GM12878 (cell line): Measurements from ENCODE around the gene ATXN2. TPM values are rescaled to one million over a fixed set of nuclear protein-coding genes. Genes with fewer than 3 reads are reported as not detected.
"Not testable (repeated sequence)": the region's sequence is repeated elsewhere in the genome, so short reads cannot be mapped to it uniquely, and the experiment has no call there.

Source experiments
- ATAC-seq: fragments of 200-7000 bp; cut with Tn5 transposase; 3 replicates; pipeline ENCODE4 v1.9.1; 2020; ENCODE audit warnings: mild to moderate bottlenecking, moderate library complexity
- BruUV-seq: library from RNA; stranded (reverse); fragments of 400-500 nt; replicated peaks from 2 replicates; lab custom pipeline; 2021; lab: Mats Ljungman, UMichigan
- CTCF ChIA-PET: fragments of 300-600 bp; sonication (Branson Sonifier 250); formaldehyde crosslinking; extraction: SDS; loops from one replicate; lab custom pipeline; 2021; ENCODE audit warnings: inconsistent platforms; lab: Yijun Ruan, JAX
- POLR2A ChIA-PET: fragments of 350-600 bp; formaldehyde crosslinking; extraction: SDS; loops from one replicate; lab custom pipeline; 2021; ENCODE audit warnings: inconsistent platforms; lab: Charles Lee
- RAD21 ChIA-PET: fragments of 300-600 bp; sonication (Branson Sonifier 250); formaldehyde crosslinking; loops from one replicate; lab custom pipeline; 2023; ENCODE audit warnings: antibody characterized with exemption; ENCODE audit not compliant: unreplicated experiment; lab: Charles Lee
- SMC1A ChIA-PET: fragments of 300-600 bp; sonication (Branson Sonifier 250); formaldehyde crosslinking; loops from one replicate; lab custom pipeline; 2023; ENCODE audit not compliant: unreplicated experiment, uncharacterized antibody; lab: Charles Lee
- DNase-seq: peaks from one replicate; pipeline ENCODE4 v3.0.0-alpha.2; 2011; ENCODE audit warnings: low read depth, low spot score
- FAIRE-seq: peaks from 3 replicates; lab custom pipeline; 2011; peaks lifted over from hg19 to GRCh38; lab: Jason Lieb, UNC
- H2AFZ ChIP-seq: 2 replicates; pipeline ENCODE4 v1.6.0; 2011; ENCODE audit warnings: low read depth, low read length, control low read depth; ENCODE audit not compliant: control insufficient read depth
- H3K27ac ChIP-seq: 2 replicates; pipeline ENCODE4 v1.5.1; 2011; ENCODE audit warnings: control low read depth; ENCODE audit not compliant: control insufficient read depth, insufficient read depth
- H3K27me3 ChIP-seq, 2 experiments: replicated peaks in 1 of 2; 2 replicates each; pipeline versions ENCODE4 v1.6.0 to v1.6.1; 2011; ENCODE audit warnings: low read length in 1 of 2; ENCODE audit not compliant: control insufficient read depth in 2 of 2, insufficient read depth in 2 of 2
- H3K36me3 ChIP-seq, 2 experiments: 2 replicates each; pipeline ENCODE4 v1.5.1; 2011; ENCODE audit warnings: low read length in 1 of 2; ENCODE audit not compliant: control insufficient read depth in 2 of 2, insufficient read depth in 2 of 2
- H3K4me1 ChIP-seq: 2 replicates; pipeline ENCODE4 v1.6.1; 2011; ENCODE audit warnings: mild to moderate bottlenecking, low read length, moderate library complexity, mixed read lengths; ENCODE audit not compliant: control insufficient read depth, insufficient read depth
- H3K4me2 ChIP-seq: 2 replicates; pipeline ENCODE4 v1.6.0; 2011; ENCODE audit warnings: control low read depth; ENCODE audit not compliant: control insufficient read depth, insufficient read depth
- H3K4me3 ChIP-seq: fragments of 200-600 bp; sonication (generic); 2 replicates; pipeline ENCODE4 v1.5.1; 2016
- H3K79me2 ChIP-seq: 2 replicates; pipeline ENCODE4 v1.6.0; 2011; ENCODE audit warnings: low read length; ENCODE audit not compliant: control insufficient read depth, insufficient read depth
- H3K9ac ChIP-seq: 2 replicates; pipeline ENCODE4 v1.8.0; 2011; ENCODE audit warnings: low read length, control low read depth, mixed read lengths; ENCODE audit not compliant: control insufficient read depth, insufficient read depth
- H3K9me3 ChIP-seq: replicated peaks from 3 replicates; pipeline ENCODE4 v1.5.1; 2011; ENCODE audit warnings: mild to moderate bottlenecking, low read length; ENCODE audit not compliant: control insufficient read depth, insufficient read depth
- H4K20me1 ChIP-seq: 2 replicates; pipeline ENCODE4 v1.6.0; 2011; ENCODE audit not compliant: control insufficient read depth, insufficient read depth
- FOXM1 ChIP-seq: IDR thresholded peaks from 2 replicates; pipeline ENCODE4 v1.6.1; 2012; ENCODE audit warnings: low read depth, mild to moderate bottlenecking, inconsistent platforms, low read length, moderate library complexity
- PKNOX1 ChIP-seq: fragments of 450-650 bp; IDR thresholded peaks from 2 replicates; pipeline ENCODE4 v1.6.1; 2016; ENCODE audit warnings: mild to moderate bottlenecking
- ZBTB4 ChIP-seq: fragments of 450-650 bp; formaldehyde crosslinking; IDR thresholded peaks from 2 replicates; pipeline ENCODE4 v1.4.0; 2022; ENCODE audit warnings: mild to moderate bottlenecking, moderate library complexity
- ZNF207 ChIP-seq: fragments of 450-650 bp; IDR thresholded peaks from 2 replicates; pipeline ENCODE4 v1.6.1; 2014; ENCODE audit warnings: antibody characterized with exemption, mild to moderate bottlenecking, borderline replicate concordance
- WGBS: methylation state at CpG from one replicate; pipeline ENCODE4 v1.1.6; 2016; ENCODE audit warnings: low lambda C conversion rate; ENCODE audit not compliant: insufficient replicate concordance, insufficient coverage; ENCODE audit errors: missing lambda C conversion rate; 5-methylcytosine and 5-hydroxymethylcytosine counted together
- in situ Hi-C: fragments of 300-500 bp; cut with MboI; formaldehyde crosslinking; loops from 9 replicates; pipeline ENCODE4 v1.14.3; 2018; ENCODE audit warnings: mixed read lengths
- intact Hi-C: fragments of 100-400 bp; cut with micrococcal nuclease; formaldehyde crosslinking; loops from one replicate; pipeline ENCODE4 v1.14.2; 2022; ENCODE audit not compliant: unreplicated experiment
- polyA plus RNA-seq, 11 experiments: library from polyadenylated mRNA; depleted of rRNA in 4 of 11; unstranded in 6 of 11; stranded (reverse) in 5 of 11; fragments of >200 nt; fragmentation: Nextera tagmentation in 4 of 11; fragmentation: Illumina TruSeq in 1 of 11; extraction: Ambion mirVana in 4 of 11; extraction: Trizol in 1 of 11; gene quantifications; 1 replicate in 1 of 11; 2 replicates in 10 of 11; pipeline versions ENCODE4 v1.2.1 to v1.2.3, GENCODE V29; 2011 to 2016; ENCODE audit warnings: inconsistent platforms in 2 of 11, missing spikeins in 2 of 11, low read depth in 1 of 11
- total RNA-seq, 4 experiments: library from RNA; depleted of rRNA in 3 of 4; stranded (reverse); fragments of >200 nt in 3 of 4; fragmentation: Illumina TruSeq in 1 of 4; extraction: Trizol in 1 of 4; gene quantifications; 2 replicates each; pipeline versions ENCODE4 v1.2.1 to v1.2.3, GENCODE V29; 2013 to 2021

The ATXN2 gene
- total and polyA plus RNA-seq, 10 of the 15 experiments (the other 5 are each of a cell fraction or from before 2014, with no cell fraction given): 8.8 to 31.5 (median 19.0) TPM

GRCh38 chr12:111624540-111624939 is 25.4 kb upstream of the ATXN2 start:
- Histone ChIP-seq H3K9ac (no peak overlapping the region), H3K27ac (no peak overlapping the region), H3K79me2 (no peaks in the 10 kb centered on the region), H3K4me2 (no peak overlapping the region), H2AFZ (no peak overlapping the region), H3K4me3 (no peak overlapping the region), H3K4me1 (no peaks in the 10 kb centered on the region), H3K36me3 (no peaks in the 10 kb centered on the region), H3K27me3 (no peaks in the 10 kb centered on the region), H4K20me1 (no peaks in the 10 kb centered on the region), H3K9me3 (no peaks in the 10 kb centered on the region)
- no peak for ATAC-seq
- 43% methylated on average over 8 of the region's 8 CpGs for WGBS
- no peak for DNase-seq
- intact Hi-C loops (no loop called here), in situ Hi-C loops (no loop called here)
- TF ChIP-seq ZBTB4 (CRISPR knock-in tag) (no peak), ZNF207 (no peak), PKNOX1 (no peak), FOXM1 (no peak)
- no peak for FAIRE-seq
- SMC1A ChIA-PET: no interaction called here
- POLR2A ChIA-PET: no interaction called here
- CTCF ChIA-PET: interaction anchor here (0.6 kb wide), 1 partner anchor 1149 kb away, joined by 3 read pairs; no protein-coding TSS in a partner anchor
- no TSS peak for BruUV-seq
- RAD21 ChIA-PET: no interaction called here

- SMC1A ChIA-PET, POLR2A ChIA-PET, H4K20me1 ChIP-seq, intact Hi-C loops, H3K4me3 ChIP-seq, H3K9ac ChIP-seq, H3K9me3 ChIP-seq, H3K27me3 ChIP-seq, in situ Hi-C loops, H3K79me2 ChIP-seq, H3K27ac ChIP-seq, BruUV-seq, DNase-seq, H3K4me1 ChIP-seq, H3K4me2 ChIP-seq, CTCF ChIA-PET, H3K36me3 ChIP-seq, ATAC-seq, FAIRE-seq, H2AFZ ChIP-seq: not testable (repeated sequence)
- WGBS: 45% methylated on average over 10 of the region's 10 CpGs
- RAD21 ChIA-PET: interaction anchor here (0.7 kb wide), 2 partner anchors 116 to 199 kb away, joined by 3 to 4 read pairs; no protein-coding TSS in a partner anchor
Observed at GRCh38 chr12:111617841-111618240, 18.7 kb upstream of the ATXN2 start.
